Inflammatory macrophage (primary cell): ENCODE measurements around the gene CCDC70.
A peak's percentile ranks its signal among the peaks of the same experiment; 100 is the strongest.

Source experiments
- DNase-seq, 2 donors: peaks; one replicate each; pipeline ENCODE4 v3.0.0-alpha.2; 2020 to 2022

CCDC70 gene

GRCh38 chr13:51912091-51912490 lies 50.3 kb downstream of the CCDC70 start:
- no peak for DNase-seq

GRCh38 chr13:51912511-51913225 lies 50.9 kb downstream of the CCDC70 start:
- peak in 1 of 2 donors; percentile 3 for DNase-seq

GRCh38 chr13:51913421-51914136 lies 51.8 kb downstream of the CCDC70 start:
- DNase-seq = no peak

- no peak for DNase-seq
These were observed 52.3 kb downstream of the CCDC70 start for GRCh38 chr13:51914137-51914493.
